Body of pancreas (tissue), 4 donors: Measurements from ENCODE around the gene CACNA2D3. TPM values are rescaled to one million over a fixed set of nuclear protein-coding genes. Genes with fewer than 3 reads are reported as not detected.

Experiments used
- ATAC-seq: fragments of 150-250 bp; one replicate; pipeline ENCODE4 v1.9.1; 2016
- DNase-seq, 4 donors: peaks; one replicate each; pipeline ENCODE4 v3.0.0-alpha.2; 2019
- H3K27ac ChIP-seq, 4 donors: fragments of 200-600 bp; sonication (generic); 1 replicate in 3 of 4; 2 replicates in 1 of 4; pipeline versions ENCODE4 v1.5.1 to v1.6.1; 2016 to 2019; ENCODE audit warnings: mild to moderate bottlenecking in 1 of 4, mixed read lengths in 1 of 4, moderate library complexity in 1 of 4
- H3K27me3 ChIP-seq, 2 donors: fragments of 200-600 bp; sonication (generic); one replicate each; pipeline ENCODE4 v1.6.0; 2016; ENCODE audit warnings: mild to moderate bottlenecking in 1 of 2
- H3K36me3 ChIP-seq, 2 donors: fragments of 200-600 bp; sonication (generic); replicated peaks in 1 of 2; 2 replicates each; pipeline ENCODE4 v1.5.1; 2016; ENCODE audit warnings: low read depth in 2 of 2; ENCODE audit not compliant: insufficient read depth in 1 of 2
- H3K4me1 ChIP-seq: fragments of 200-600 bp; sonication (generic); one replicate; pipeline ENCODE4 v1.6.0; 2016
- H3K4me3 ChIP-seq, 2 donors: fragments of 200-600 bp; sonication (generic); 1 replicate in 1 of 2; 2 replicates in 1 of 2; pipeline ENCODE4 v1.5.1; 2016 to 2019
- H3K9me3 ChIP-seq, 3 donors: fragments of 200-600 bp; sonication (generic); 1 replicate in 2 of 3; 2 replicates in 1 of 3; pipeline ENCODE4 v1.5.1; 2016
- CTCF ChIP-seq, 7 experiments: fragments of 450-650 bp in 4 of 7; fragments of 200-600 bp in 3 of 7; sonication (generic) in 3 of 7; IDR thresholded peaks; one replicate each; pipeline ENCODE4 v1.5.1; 2016 to 2019; ENCODE audit warnings: antibody characterized with exemption in 7 of 7
- POLR2A ChIP-seq, 3 donors: fragments of 450-650 bp; IDR thresholded peaks; one replicate each; pipeline ENCODE4 v1.6.1; 2016; ENCODE audit warnings: antibody characterized with exemption in 3 of 3, mild to moderate bottlenecking in 2 of 3
- WGBS, 2 donors: methylation state at CpG; one replicate each; pipeline ENCODE4 v1.1.5; 2017; 5-methylcytosine and 5-hydroxymethylcytosine counted together
- intact Hi-C: fragments of 100-400 bp; cut with DNase I; formaldehyde crosslinking; loops from one replicate; pipeline ENCODE4 v1.15.1; 2023
- total RNA-seq, 2 donors: library from RNA; depleted of rRNA; stranded (reverse); fragments of >200 nt; gene quantifications; one replicate each; pipeline ENCODE4 v1.1.0, GENCODE V29; 2016

Gene CACNA2D3
- total RNA-seq, 2 donors from 2014 or later = not detected

- 77 to 78% methylated on average over 4 of the region's 4 CpGs for WGBS, 2 donors
- H3K36me3 ChIP-seq = no peaks in the 10 kb centered on the region
- intact Hi-C loops = no loop called here
Observed at GRCh38 chr3:54307566-54308180, 185.3 kb downstream of the CACNA2D3 start.

DNA sequence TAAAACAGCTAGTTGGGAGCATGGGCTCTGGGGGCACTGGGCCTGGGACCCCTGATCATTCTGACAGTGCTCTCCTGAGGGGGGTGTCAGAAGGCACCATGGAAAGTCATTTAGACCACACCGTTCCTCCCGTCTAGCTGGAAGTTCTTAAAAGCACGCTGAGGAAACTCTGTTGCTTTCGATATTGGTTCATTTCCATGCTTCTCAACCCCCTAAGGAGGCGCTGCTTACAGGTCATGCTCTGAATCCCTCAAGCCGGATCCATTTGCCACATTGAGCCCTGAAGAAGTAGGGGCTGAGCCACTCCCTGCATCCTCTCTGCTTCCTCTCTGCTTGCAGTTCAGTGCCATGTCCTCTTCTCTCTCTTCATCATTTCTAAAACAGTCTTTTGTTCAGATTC, 187.2 kb downstream of the CACNA2D3 start:
- H3K4me1 ChIP-seq = peaks cover 11% of the 10 kb centered on the region
- no peak overlapping the region for H3K4me3 ChIP-seq
- no peaks in the 10 kb centered on the region for H3K27me3 ChIP-seq
- WGBS, 2 donors = 71 to 76% methylated on average over 6 of the region's 6 CpGs
- peaks cover 0 to 2% (median 0%) of the 10 kb centered on the region in 3 donors for H3K9me3 ChIP-seq
- DNase-seq (no peak), ATAC-seq (no peak)
- H3K27ac ChIP-seq = no peak overlapping the region
- H3K36me3 ChIP-seq = no peaks in the 10 kb centered on the region
- no peak for TF ChIP-seq POLR2A (IDR thresholded peaks at IDR 0.05)
- TF ChIP-seq CTCF (IDR thresholded peaks at IDR 0.05) = no peak
- intact Hi-C loops = no loop called here

More at GRCh38 chr3:54307566-54308180, 185.3 kb downstream of the CACNA2D3 start:
- no peak for ATAC-seq
- Histone ChIP-seq H3K27ac (no peak overlapping the region), H3K27me3 (no peaks in the 10 kb centered on the region), H3K9me3 (no peaks in the 10 kb centered on the region), H3K4me1 (peaks cover 11% of the 10 kb centered on the region), H3K4me3 (no peak overlapping the region)
- DNase-seq = no peak
- TF ChIP-seq CTCF (IDR thresholded peaks at IDR 0.05) (no peak), POLR2A (IDR thresholded peaks at IDR 0.05) (no peak)

- WGBS, 2 donors = 80 to 83% methylated on average over 6 of the region's 6 CpGs
Observed at GRCh38 chr3:54311211-54311747, 188.9 kb downstream of the CACNA2D3 start.

DNA sequence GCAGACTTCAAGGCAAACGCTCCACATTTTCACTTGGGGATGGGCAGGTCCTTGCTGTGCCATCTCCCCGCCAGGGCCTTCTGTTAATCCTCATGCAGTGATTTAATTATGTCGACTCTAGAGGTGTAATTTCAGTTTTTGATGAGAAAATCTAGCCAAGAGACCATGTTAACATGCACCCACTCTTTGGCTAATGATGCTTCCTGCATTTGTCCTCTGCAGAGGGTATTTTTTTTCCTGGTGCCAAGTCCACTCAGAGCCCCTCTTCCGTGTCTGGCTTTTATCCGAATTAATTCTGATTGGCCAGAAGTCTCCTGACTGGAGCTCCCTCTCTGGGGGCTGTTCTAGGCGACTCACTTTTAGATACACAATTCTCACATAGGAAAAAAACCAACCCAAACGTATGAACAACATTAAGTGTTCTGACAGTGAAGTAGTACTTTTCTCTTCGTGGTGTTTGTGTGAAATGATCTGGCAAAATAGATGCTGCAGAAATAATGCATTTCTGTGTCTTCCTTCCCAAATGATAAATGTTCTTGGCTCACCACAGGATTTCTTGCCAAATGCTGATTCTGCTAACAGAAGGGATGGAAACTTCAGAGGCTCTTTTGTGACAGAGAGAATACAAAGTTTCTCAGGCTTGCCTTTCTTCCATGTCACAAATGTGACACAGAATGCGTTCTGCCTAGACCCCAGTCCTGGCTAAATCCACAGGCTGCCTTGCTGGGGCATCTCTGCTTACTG, 190.0 kb downstream of the CACNA2D3 start:
- Histone ChIP-seq H3K4me3 (no peak overlapping the region), H3K9me3 (peaks cover 0 to 3% (median 0%) of the 10 kb centered on the region in 3 donors), H3K27ac (no peak overlapping the region), H3K27me3 (no peaks in the 10 kb centered on the region), H3K4me1 (no peaks in the 10 kb centered on the region), H3K36me3 (no peaks in the 10 kb centered on the region)
- intact Hi-C loops = no loop called here
- 64 to 65% methylated on average over 9 of the region's 9 CpGs for WGBS, 2 donors
- DNase-seq = no peak
- TF ChIP-seq CTCF (IDR thresholded peaks at IDR 0.05) = no peak
- TF ChIP-seq POLR2A (IDR thresholded peaks at IDR 0.05) = no peak
- no peak for ATAC-seq

More at GRCh38 chr3:54311211-54311747, 188.9 kb downstream of the CACNA2D3 start:
- Histone ChIP-seq H3K27me3 (no peaks in the 10 kb centered on the region), H3K9me3 (peaks cover 0 to 3% (median 0%) of the 10 kb centered on the region in 3 donors), H3K36me3 (no peaks in the 10 kb centered on the region), H3K27ac (no peak overlapping the region), H3K4me1 (no peaks in the 10 kb centered on the region), H3K4me3 (no peak overlapping the region)
- intact Hi-C loops = no loop called here
- TF ChIP-seq CTCF (IDR thresholded peaks at IDR 0.05) = no peak
- TF ChIP-seq POLR2A (IDR thresholded peaks at IDR 0.05) = no peak
- ATAC-seq = no peak
- DNase-seq = no peak
